HEK293 (cell line): ENCODE results near the gene GRIK2.

Experiments
- CTCF ChIA-PET: fragments of 350-600 bp; formaldehyde crosslinking; extraction: SDS; loops from one replicate; lab custom pipeline; 2021; ENCODE audit warnings: antibody characterized with exemption; lab: Yijun Ruan, JAX
- POLR2A ChIA-PET: fragments of 300-600 bp; formaldehyde crosslinking; extraction: SDS; loops from one replicate; lab custom pipeline; 2020; ENCODE audit warnings: antibody characterized with exemption, inconsistent platforms; lab: Yijun Ruan, JAX
- H3K27ac ChIP-seq: fragments of 200-500 bp; sonication (Bioruptor generic); 2 replicates; pipeline ENCODE4 v1.5.1; 2014; ENCODE audit warnings: low read depth, low read length, control low read depth, inconsistent platforms; ENCODE audit errors: extremely low read depth
- H3K36me3 ChIP-seq, 2 experiments: fragments of 200-500 bp in 1 of 2; sonication (Bioruptor generic) in 1 of 2; 1 replicate in 1 of 2; 2 replicates in 1 of 2; pipeline ENCODE4 v1.5.1; 2014 to 2017; ENCODE audit warnings: inconsistent platforms in 2 of 2, low read length in 2 of 2; ENCODE audit not compliant: control insufficient read depth in 2 of 2, insufficient read depth in 1 of 2
- H3K4me1 ChIP-seq: fragments of 200-500 bp; sonication (Bioruptor generic); 2 replicates; pipeline ENCODE4 v1.5.1; 2014; ENCODE audit warnings: mild to moderate bottlenecking, low read length, inconsistent platforms; ENCODE audit not compliant: control insufficient read depth, insufficient read depth
- H3K4me3 ChIP-seq: 2 replicates; pipeline ENCODE4 v1.5.1; 2011; ENCODE audit warnings: low read depth, mild to moderate bottlenecking, control low read depth, low read length, moderate library complexity
- H3K9me3 ChIP-seq: fragments of 200-500 bp; sonication (Bioruptor generic); 2 replicates; pipeline ENCODE4 v1.5.1; 2014; ENCODE audit warnings: low read depth, low read length, inconsistent platforms; ENCODE audit not compliant: control insufficient read depth, insufficient read depth
- OSR2 ChIP-seq: fragments of 450-650 bp; formaldehyde crosslinking; IDR thresholded peaks from 2 replicates; pipeline ENCODE4 v1.5.1; 2016; ENCODE audit warnings: missing biosample characterization, missing genetic modification characterization
- TCF7L2 ChIP-seq: IDR thresholded peaks from 2 replicates; pipeline ENCODE4 v1.6.1; 2011; ENCODE audit warnings: low read depth, mild to moderate bottlenecking, inconsistent platforms, low read length, moderate library complexity, borderline replicate concordance
- YY2 ChIP-seq: fragments of 450-650 bp; formaldehyde crosslinking; IDR thresholded peaks from 2 replicates; pipeline ENCODE4 v1.5.1; 2016; ENCODE audit warnings: missing biosample characterization, missing genetic modification characterization
- ZBTB17 ChIP-seq: fragments of 450-650 bp; formaldehyde crosslinking; IDR thresholded peaks from 2 replicates; pipeline ENCODE4 v1.5.1; 2016; ENCODE audit warnings: missing biosample characterization, missing genetic modification characterization
- ZNF121 ChIP-seq: fragments of 450-650 bp; formaldehyde crosslinking; IDR thresholded peaks from 2 replicates; pipeline ENCODE4 v1.5.1; 2016; ENCODE audit warnings: missing biosample characterization, missing genetic modification characterization
- ZNF155 ChIP-seq: fragments of 450-650 bp; formaldehyde crosslinking; IDR thresholded peaks from 2 replicates; pipeline ENCODE4 v1.5.1; 2016; ENCODE audit warnings: missing biosample characterization, missing genetic modification characterization
- ZNF214 ChIP-seq: fragments of 450-650 bp; formaldehyde crosslinking; IDR thresholded peaks from 2 replicates; pipeline ENCODE4 v1.5.1; 2017; ENCODE audit warnings: missing biosample characterization, mild to moderate bottlenecking, missing genetic modification characterization, borderline replicate concordance
- ZNF354C ChIP-seq: fragments of 450-650 bp; formaldehyde crosslinking; IDR thresholded peaks from 2 replicates; pipeline ENCODE4 v1.5.1; 2016; ENCODE audit warnings: missing biosample characterization, missing genetic modification characterization, low read depth, borderline replicate concordance
- ZNF473 ChIP-seq: fragments of 450-650 bp; formaldehyde crosslinking; IDR thresholded peaks from 2 replicates; pipeline ENCODE4 v1.5.1; 2017; ENCODE audit warnings: missing biosample characterization, missing genetic modification characterization
- ZNF510 ChIP-seq: fragments of 450-650 bp; formaldehyde crosslinking; IDR thresholded peaks from 2 replicates; pipeline ENCODE4 v1.5.1; 2018; ENCODE audit warnings: mild to moderate bottlenecking, missing genetic modification characterization, missing biosample characterization; ENCODE audit not compliant: insufficient replicate concordance
- ZNF585B ChIP-seq: fragments of 450-650 bp; formaldehyde crosslinking; IDR thresholded peaks from 2 replicates; pipeline ENCODE4 v1.5.1; 2016; ENCODE audit warnings: missing biosample characterization, missing genetic modification characterization
- ZNF624 ChIP-seq: fragments of 450-650 bp; formaldehyde crosslinking; IDR thresholded peaks from 2 replicates; pipeline ENCODE4 v1.5.1; 2017; ENCODE audit warnings: missing biosample characterization, missing genetic modification characterization
- ZNF707 ChIP-seq: fragments of 450-650 bp; formaldehyde crosslinking; IDR thresholded peaks from 2 replicates; pipeline ENCODE4 v1.5.1; 2016; ENCODE audit warnings: missing biosample characterization, missing genetic modification characterization
- ZNF76 ChIP-seq: fragments of 450-650 bp; formaldehyde crosslinking; IDR thresholded peaks from 2 replicates; pipeline ENCODE4; 2016; ENCODE audit warnings: low read depth, missing biosample characterization, missing genetic modification characterization, borderline replicate concordance
- ZSCAN30 ChIP-seq: fragments of 450-650 bp; IDR thresholded peaks from 2 replicates; pipeline ENCODE4 v1.5.1; 2018; ENCODE audit warnings: missing biosample characterization, mild to moderate bottlenecking, missing genetic modification characterization, moderate library complexity
- TF ChIP-seq, protein P1 (sequence below): fragments of 450-650 bp; formaldehyde crosslinking; conservative IDR thresholded peaks from 2 replicates; pipeline ENCODE4 v1.5.1; 2016; ENCODE audit warnings: low read depth, missing biosample characterization, missing genetic modification characterization
- TF ChIP-seq, protein P2 (sequence below): fragments of 450-650 bp; formaldehyde crosslinking; IDR thresholded peaks from 2 replicates; pipeline ENCODE4 v1.5.1; 2016; ENCODE audit warnings: missing biosample characterization, missing genetic modification characterization, low read depth
- TF ChIP-seq, protein P3 (sequence below): fragments of 450-650 bp; formaldehyde crosslinking; IDR thresholded peaks from 2 replicates; pipeline ENCODE4 v1.5.1; 2016; ENCODE audit warnings: missing biosample characterization, missing genetic modification characterization
- TF ChIP-seq, protein P4 (sequence below): fragments of 450-650 bp; formaldehyde crosslinking; IDR thresholded peaks from 2 replicates; pipeline ENCODE4 v1.5.1; 2016; ENCODE audit warnings: missing biosample characterization, missing genetic modification characterization, borderline replicate concordance

GRIK2 gene

DNA sequence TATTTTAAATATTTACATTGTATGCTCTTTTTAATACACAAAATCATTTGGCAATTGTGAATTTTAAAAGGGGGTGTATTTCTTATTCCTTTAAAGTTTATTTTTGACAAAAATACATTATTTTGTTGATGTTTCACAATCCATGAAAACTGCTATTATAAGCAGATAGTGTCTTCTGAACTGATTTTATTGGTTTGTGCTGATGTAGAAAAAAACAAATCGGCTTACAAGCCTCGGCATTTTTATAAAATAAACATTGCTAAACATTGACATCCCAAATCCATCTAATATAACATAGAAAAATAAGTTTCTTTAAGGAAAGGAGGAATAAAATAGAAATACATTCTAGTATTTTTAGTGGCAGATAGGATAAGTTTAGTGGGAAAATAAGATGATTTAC lies 634.7 kb downstream of the GRIK2 start:
- Histone ChIP-seq H3K36me3 (no peaks in the 10 kb centered on the region), H3K27ac (no peak overlapping the region), H3K4me3 (no peak overlapping the region), H3K9me3 (no peaks in the 10 kb centered on the region), H3K4me1 (no peaks in the 10 kb centered on the region)
- no peak for TF ChIP-seq OSR2 (tag by site-specific recombination)
- TF ChIP-seq ZNF155 (tag by site-specific recombination), result no peak
- TF ChIP-seq ZNF354C (tag by site-specific recombination), result no peak
- no peak for TF ChIP-seq ZNF510 (tag by site-specific recombination)
- TF ChIP-seq ZNF76, result no peak
- TF ChIP-seq, protein P1, sequence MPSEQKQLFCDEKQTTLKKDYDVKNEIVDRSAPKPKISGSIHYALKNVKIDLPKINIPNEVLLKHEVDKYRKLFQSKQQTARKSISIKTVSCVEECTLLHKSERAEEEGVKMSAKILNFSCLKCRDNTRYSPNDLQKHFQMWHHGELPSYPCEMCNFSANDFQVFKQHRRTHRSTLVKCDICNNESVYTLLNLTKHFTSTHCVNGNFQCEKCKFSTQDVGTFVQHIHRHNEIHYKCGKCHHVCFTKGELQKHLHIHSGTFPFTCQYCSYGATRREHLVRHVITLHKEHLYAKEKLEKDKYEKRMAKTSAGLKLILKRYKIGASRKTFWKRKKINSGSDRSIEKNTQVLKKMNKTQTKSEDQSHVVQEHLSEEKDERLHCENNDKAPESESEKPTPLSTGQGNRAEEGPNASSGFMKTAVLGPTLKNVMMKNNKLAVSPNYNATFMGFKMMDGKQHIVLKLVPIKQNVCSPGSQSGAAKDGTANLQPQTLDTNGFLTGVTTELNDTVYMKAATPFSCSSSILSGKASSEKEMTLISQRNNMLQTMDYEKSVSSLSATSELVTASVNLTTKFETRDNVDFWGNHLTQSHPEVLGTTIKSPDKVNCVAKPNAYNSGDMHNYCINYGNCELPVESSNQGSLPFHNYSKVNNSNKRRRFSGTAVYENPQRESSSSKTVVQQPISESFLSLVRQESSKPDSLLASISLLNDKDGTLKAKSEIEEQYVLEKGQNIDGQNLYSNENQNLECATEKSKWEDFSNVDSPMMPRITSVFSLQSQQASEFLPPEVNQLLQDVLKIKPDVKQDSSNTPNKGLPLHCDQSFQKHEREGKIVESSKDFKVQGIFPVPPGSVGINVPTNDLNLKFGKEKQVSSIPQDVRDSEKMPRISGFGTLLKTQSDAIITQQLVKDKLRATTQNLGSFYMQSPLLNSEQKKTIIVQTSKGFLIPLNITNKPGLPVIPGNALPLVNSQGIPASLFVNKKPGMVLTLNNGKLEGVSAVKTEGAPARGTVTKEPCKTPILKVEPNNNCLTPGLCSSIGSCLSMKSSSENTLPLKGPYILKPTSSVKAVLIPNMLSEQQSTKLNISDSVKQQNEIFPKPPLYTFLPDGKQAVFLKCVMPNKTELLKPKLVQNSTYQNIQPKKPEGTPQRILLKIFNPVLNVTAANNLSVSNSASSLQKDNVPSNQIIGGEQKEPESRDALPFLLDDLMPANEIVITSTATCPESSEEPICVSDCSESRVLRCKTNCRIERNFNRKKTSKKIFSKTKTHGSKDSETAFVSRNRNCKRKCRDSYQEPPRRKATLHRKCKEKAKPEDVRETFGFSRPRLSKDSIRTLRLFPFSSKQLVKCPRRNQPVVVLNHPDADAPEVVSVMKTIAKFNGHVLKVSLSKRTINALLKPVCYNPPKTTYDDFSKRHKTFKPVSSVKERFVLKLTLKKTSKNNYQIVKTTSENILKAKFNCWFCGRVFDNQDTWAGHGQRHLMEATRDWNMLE (tag by site-specific recombination), result no peak
- TF ChIP-seq ZNF585B (tag by site-specific recombination), result no peak
- TF ChIP-seq, protein P2, sequence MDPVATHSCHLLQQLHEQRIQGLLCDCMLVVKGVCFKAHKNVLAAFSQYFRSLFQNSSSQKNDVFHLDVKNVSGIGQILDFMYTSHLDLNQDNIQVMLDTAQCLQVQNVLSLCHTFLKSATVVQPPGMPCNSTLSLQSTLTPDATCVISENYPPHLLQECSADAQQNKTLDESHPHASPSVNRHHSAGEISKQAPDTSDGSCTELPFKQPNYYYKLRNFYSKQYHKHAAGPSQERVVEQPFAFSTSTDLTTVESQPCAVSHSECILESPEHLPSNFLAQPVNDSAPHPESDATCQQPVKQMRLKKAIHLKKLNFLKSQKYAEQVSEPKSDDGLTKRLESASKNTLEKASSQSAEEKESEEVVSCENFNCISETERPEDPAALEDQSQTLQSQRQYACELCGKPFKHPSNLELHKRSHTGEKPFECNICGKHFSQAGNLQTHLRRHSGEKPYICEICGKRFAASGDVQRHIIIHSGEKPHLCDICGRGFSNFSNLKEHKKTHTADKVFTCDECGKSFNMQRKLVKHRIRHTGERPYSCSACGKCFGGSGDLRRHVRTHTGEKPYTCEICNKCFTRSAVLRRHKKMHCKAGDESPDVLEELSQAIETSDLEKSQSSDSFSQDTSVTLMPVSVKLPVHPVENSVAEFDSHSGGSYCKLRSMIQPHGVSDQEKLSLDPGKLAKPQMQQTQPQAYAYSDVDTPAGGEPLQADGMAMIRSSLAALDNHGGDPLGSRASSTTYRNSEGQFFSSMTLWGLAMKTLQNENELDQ, result no peak
- TF ChIP-seq ZSCAN30 (tag by site-specific recombination), result no peak
- no peak for TF ChIP-seq ZBTB17
- TF ChIP-seq ZNF473 (tag by site-specific recombination), result no peak
- TF ChIP-seq ZNF624, result no peak
- TF ChIP-seq ZNF121 (tag by site-specific recombination), result no peak
- no peak for TF ChIP-seq ZNF214 (tag by site-specific recombination)
- no peak for TF ChIP-seq ZNF707 (tag by site-specific recombination)
- no peak for TF ChIP-seq TCF7L2
- TF ChIP-seq, protein P3, sequence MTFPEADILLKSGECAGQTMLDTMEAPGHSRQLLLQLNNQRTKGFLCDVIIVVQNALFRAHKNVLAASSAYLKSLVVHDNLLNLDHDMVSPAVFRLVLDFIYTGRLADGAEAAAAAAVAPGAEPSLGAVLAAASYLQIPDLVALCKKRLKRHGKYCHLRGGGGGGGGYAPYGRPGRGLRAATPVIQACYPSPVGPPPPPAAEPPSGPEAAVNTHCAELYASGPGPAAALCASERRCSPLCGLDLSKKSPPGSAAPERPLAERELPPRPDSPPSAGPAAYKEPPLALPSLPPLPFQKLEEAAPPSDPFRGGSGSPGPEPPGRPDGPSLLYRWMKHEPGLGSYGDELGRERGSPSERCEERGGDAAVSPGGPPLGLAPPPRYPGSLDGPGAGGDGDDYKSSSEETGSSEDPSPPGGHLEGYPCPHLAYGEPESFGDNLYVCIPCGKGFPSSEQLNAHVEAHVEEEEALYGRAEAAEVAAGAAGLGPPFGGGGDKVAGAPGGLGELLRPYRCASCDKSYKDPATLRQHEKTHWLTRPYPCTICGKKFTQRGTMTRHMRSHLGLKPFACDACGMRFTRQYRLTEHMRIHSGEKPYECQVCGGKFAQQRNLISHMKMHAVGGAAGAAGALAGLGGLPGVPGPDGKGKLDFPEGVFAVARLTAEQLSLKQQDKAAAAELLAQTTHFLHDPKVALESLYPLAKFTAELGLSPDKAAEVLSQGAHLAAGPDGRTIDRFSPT (tag by site-specific recombination), result no peak
- TF ChIP-seq YY2, result no peak
- TF ChIP-seq, protein P4, sequence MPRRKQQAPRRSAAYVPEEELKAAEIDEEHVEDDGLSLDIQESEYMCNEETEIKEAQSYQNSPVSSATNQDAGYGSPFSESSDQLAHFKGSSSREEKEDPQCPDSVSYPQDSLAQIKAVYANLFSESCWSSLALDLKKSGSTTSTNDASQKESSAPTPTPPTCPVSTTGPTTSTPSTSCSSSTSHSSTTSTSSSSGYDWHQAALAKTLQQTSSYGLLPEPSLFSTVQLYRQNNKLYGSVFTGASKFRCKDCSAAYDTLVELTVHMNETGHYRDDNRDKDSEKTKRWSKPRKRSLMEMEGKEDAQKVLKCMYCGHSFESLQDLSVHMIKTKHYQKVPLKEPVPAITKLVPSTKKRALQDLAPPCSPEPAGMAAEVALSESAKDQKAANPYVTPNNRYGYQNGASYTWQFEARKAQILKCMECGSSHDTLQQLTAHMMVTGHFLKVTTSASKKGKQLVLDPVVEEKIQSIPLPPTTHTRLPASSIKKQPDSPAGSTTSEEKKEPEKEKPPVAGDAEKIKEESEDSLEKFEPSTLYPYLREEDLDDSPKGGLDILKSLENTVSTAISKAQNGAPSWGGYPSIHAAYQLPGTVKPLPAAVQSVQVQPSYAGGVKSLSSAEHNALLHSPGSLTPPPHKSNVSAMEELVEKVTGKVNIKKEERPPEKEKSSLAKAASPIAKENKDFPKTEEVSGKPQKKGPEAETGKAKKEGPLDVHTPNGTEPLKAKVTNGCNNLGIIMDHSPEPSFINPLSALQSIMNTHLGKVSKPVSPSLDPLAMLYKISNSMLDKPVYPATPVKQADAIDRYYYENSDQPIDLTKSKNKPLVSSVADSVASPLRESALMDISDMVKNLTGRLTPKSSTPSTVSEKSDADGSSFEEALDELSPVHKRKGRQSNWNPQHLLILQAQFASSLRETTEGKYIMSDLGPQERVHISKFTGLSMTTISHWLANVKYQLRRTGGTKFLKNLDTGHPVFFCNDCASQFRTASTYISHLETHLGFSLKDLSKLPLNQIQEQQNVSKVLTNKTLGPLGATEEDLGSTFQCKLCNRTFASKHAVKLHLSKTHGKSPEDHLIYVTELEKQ (tag by site-specific recombination), result no peak
- ChIA-PET CTCF (no interaction called here), POLR2A (no interaction called here)
